ENCODE measurements around the gene ADRA1B. TPM values are rescaled to one million over a fixed set of nuclear protein-coding genes. Genes with fewer than 3 reads are reported as not detected.

ADRA1B gene
- total and polyA plus RNA-seq, 2 of the 8 experiments (the other 6 are each of a cell fraction or from before 2014, with no cell fraction given): not detected

- peak within 1 kb of the TSS; percentile 93 for H3K27ac ChIP-seq (ENCODE audit: low read depth, low read length)
- peaks cover 11 to 34% of the 10 kb centered on the region in 2 experiments for H3K79me2 ChIP-seq (ENCODE audit: control insufficient read depth in 1 of 2, insufficient read depth in 2 of 2, low read length in 2 of 2)
- TF ChIP-seq BACH1 (IDR thresholded peaks at IDR 0.05; ENCODE audit: low read length) (no peak), FOSL1 (IDR thresholded peaks at IDR 0.05; ENCODE audit: insufficient read depth, low read depth, low read length) (no peak), CBX5 (IDR thresholded peaks at IDR 0.05; ENCODE audit: low read depth, low read length) (no peak), HDAC6 (IDR thresholded peaks at IDR 0.05; ENCODE audit: low read depth, low read length) (no peak), CTBP2 (IDR thresholded peaks at IDR 0.05; ENCODE audit: borderline replicate concordance, insufficient read depth, insufficient read length, low read length) (no peak), RNF2 (IDR thresholded peaks at IDR 0.05; ENCODE audit: borderline replicate concordance, low read depth, low read length, missing control alignments, poor library complexity, severe bottlenecking) (no peak), E2F6 (IDR thresholded peaks at IDR 0.05) (no peak), GABPA (IDR thresholded peaks at IDR 0.05; ENCODE audit: borderline replicate concordance, insufficient read depth, low read length) (peak; percentile 93), ASH2L (IDR thresholded peaks at IDR 0.05; ENCODE audit: low read length) (peak; percentile 57), RXRA (IDR thresholded peaks at IDR 0.05; ENCODE audit: insufficient read depth, low read depth, low read length) (no peak), YY1 (IDR thresholded peaks at IDR 0.05; ENCODE audit: low read depth, low read length) (peak; percentile 99)
These were observed 92.8 kb downstream of the ADRA1B start, which contains the start of gene TTC1 for GRCh38 chr5:160008877-160009590. Gene TTC1 (plus strand): TSS chr5:160009139. CDS start chr5:160010529, 1,390 bp downstream.

More at GRCh38 chr5:160008877-160009590, 92.8 kb downstream of the ADRA1B start, which contains the start of gene TTC1:
- Histone ChIP-seq H3K56ac (replicated peaks; ENCODE audit: insufficient read length, low read depth, low read length) (peak within 1 kb of the TSS; percentile 37), H3K14ac (ENCODE audit: insufficient read length) (no peak within 1 kb of the TSS), H2BK20ac (ENCODE audit: low read length) (no peak within 1 kb of the TSS), H2BK12ac (ENCODE audit: low read depth, low read length) (no peak within 1 kb of the TSS), H3K4me3 (ENCODE audit: extremely low read depth in 1 of 4, insufficient read depth in 2 of 4, low read depth in 3 of 4, low read length in 4 of 4) (peak within 1 kb of the TSS; percentile 82 to 100 (median 98)), H3K9ac (replicated peaks in 1 of 4; ENCODE audit: extremely low read depth in 1 of 4, low read depth in 3 of 4, low read length in 3 of 4) (peak within 1 kb of the TSS; percentile 82 to 99 (median 92)), H3K23ac (ENCODE audit: insufficient read length) (no peak within 1 kb of the TSS), H3K4me1 (replicated peaks in 1 of 4; ENCODE audit: control insufficient read depth in 3 of 4, insufficient read depth in 4 of 4, low read length in 3 of 4) (peaks cover 0 to 4% (median 0%) of the 10 kb centered on the region in 4 experiments; a peak in 2 of 7 replicates), H2AK5ac (ENCODE audit: low read depth, low read length) (no peak within 1 kb of the TSS; the same call in 1 of the 2 replicates), H2BK120ac (replicated peaks; ENCODE audit: low read depth, low read length) (no peak within 1 kb of the TSS), H3K9me3 (ENCODE audit: insufficient read depth in 2 of 2, low read depth in 1 of 2, low read length in 1 of 2) (no peaks in the 10 kb centered on the region), H4K8ac (ENCODE audit: extremely low read depth, insufficient read depth, low read length) (peak within 1 kb of the TSS; percentile 86), H3K4ac (replicated peaks; ENCODE audit: insufficient read length, low read depth, low read length) (peak within 1 kb of the TSS; percentile 76), H4K20me1 (replicated peaks in 1 of 2; ENCODE audit: control insufficient read depth in 1 of 2, insufficient read depth in 2 of 2, low read length in 2 of 2) (peaks cover 2% of the 10 kb centered on the region in 2 experiments), H3K79me1 (ENCODE audit: low read depth, low read length) (no peaks in the 10 kb centered on the region), H3K27me3 (replicated peaks in 1 of 4; ENCODE audit: control insufficient read depth in 3 of 4, extremely low read depth in 1 of 4, insufficient read depth in 3 of 4, low read length in 3 of 4) (no peaks in the 10 kb centered on the region), H4K5ac (ENCODE audit: insufficient read length, low read depth, low read length) (peak within 1 kb of the TSS; percentile 77), H2BK5ac (ENCODE audit: low read depth, low read length) (peak within 1 kb of the TSS; percentile 82), H3K36me3 (ENCODE audit: control insufficient read depth in 2 of 4, insufficient read depth in 4 of 4, low read length in 3 of 4) (peaks cover 0 to 19% (median 12%) of the 10 kb centered on the region in 4 experiments; a peak in 6 of 8 replicates), H3K4me2 (ENCODE audit: insufficient read depth in 1 of 2, low read depth in 2 of 2, low read length in 2 of 2) (peak within 1 kb of the TSS; percentile 65 to 95), H2BK15ac (ENCODE audit: low read length) (no peak within 1 kb of the TSS), H3K23me2 (ENCODE audit: low read depth, low read length) (peaks cover 4% of the 10 kb centered on the region), H4K91ac (replicated peaks; ENCODE audit: insufficient read length, low read length) (no peak within 1 kb of the TSS), H3K18ac (ENCODE audit: extremely low read depth, low read length) (no peak within 1 kb of the TSS), H2AFZ (ENCODE audit: low read length) (peak within 1 kb of the TSS; percentile 96)
- FAIRE-seq (peak; percentile 100), DNase-seq (ENCODE audit: low read depth in 1 of 2, low spot score in 2 of 2) (peak; percentile 87 to 90)
- CTCF ChIA-PET (ENCODE audit: partially characterized antibody): interaction anchor here (2.1 kb wide), 1 partner anchor 13 kb away, joined by 12 read pairs; no protein-coding TSS in a partner anchor
- POLR2A ChIA-PET (ENCODE audit: partially characterized antibody): interaction anchor here (0.8 to 1.5 kb wide), 10 partner anchors 12 to 343 kb away, joined by 3 to 6 read pairs (median 3); no protein-coding TSS in a partner anchor
- WGBS, 2 experiments (ENCODE audit: extremely low coverage in 1 of 2, insufficient coverage in 1 of 2, insufficient read length in 1 of 2, insufficient replicate concordance in 2 of 2, low coverage in 1 of 2, low lambda C conversion rate in 2 of 2, missing lambda C conversion rate in 1 of 2): 2% methylated on average over 31 of the region's 31 CpGs; no CpG with 5 or more reads in 1 of the 2 experiments
